ENCODE data around the gene TNNI2.

DNA sequence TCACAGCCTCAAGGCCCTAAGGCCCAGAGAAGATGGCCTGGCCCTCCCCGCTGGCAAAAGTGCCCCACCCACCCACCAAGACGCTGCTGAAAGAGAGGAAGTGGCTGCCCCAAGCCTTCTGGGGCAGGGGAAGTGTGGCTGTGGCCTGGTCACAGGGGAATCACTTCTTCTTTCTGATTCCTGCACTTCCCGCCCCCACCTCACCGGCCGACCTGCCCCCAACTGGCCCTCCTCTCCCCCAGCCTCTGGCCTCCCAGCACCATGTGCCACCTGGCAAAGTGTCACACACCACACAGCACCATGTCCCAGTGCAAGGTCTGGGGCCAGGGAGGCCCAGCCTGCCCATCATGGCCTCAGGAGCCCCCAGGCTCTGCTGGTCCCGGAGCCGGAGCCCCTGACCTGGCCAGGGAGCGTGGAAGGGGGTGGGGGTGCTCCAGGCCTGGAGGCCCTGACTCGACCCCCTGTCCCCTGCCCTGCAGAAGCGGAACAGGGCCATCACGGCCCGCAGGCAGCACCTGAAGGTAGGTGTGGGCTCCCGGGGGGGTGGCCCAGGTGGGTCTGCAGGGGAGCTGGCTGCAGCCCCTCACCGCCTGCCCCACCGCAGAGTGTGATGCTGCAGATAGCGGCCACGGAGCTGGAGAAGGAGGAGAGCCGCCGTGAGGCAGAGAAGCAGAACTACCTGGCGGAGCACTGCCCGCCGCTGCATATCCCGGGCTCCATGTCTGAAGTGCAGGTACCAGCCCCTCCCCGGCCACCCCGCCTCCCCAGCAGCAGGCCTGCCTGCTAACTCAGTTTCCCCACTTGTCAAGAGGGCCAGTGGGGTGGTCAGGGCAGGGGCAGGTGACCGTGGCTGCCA, 1.4 kb downstream of the TNNI2 start:
- no peak for TF ChIP-seq EZH2 (IDR thresholded peaks at IDR 0.05; ENCODE audit: low read length, missing control alignments)
- TF ChIP-seq, protein P1, sequence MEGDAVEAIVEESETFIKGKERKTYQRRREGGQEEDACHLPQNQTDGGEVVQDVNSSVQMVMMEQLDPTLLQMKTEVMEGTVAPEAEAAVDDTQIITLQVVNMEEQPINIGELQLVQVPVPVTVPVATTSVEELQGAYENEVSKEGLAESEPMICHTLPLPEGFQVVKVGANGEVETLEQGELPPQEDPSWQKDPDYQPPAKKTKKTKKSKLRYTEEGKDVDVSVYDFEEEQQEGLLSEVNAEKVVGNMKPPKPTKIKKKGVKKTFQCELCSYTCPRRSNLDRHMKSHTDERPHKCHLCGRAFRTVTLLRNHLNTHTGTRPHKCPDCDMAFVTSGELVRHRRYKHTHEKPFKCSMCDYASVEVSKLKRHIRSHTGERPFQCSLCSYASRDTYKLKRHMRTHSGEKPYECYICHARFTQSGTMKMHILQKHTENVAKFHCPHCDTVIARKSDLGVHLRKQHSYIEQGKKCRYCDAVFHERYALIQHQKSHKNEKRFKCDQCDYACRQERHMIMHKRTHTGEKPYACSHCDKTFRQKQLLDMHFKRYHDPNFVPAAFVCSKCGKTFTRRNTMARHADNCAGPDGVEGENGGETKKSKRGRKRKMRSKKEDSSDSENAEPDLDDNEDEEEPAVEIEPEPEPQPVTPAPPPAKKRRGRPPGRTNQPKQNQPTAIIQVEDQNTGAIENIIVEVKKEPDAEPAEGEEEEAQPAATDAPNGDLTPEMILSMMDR (conservative IDR thresholded peaks at IDR 0.05 in 1 of 2, IDR thresholded peaks at IDR 0.05 in 1 of 2; ENCODE audit: low read depth in 1 of 2, low read length in 2 of 2), result no peak
